Measurements from ENCODE around the gene LGALS7B.
"Not testable (repeated sequence)": the region's sequence is repeated elsewhere in the genome, so short reads cannot be mapped to it uniquely, and the experiment has no call there.

Gene LGALS7B

DNA sequence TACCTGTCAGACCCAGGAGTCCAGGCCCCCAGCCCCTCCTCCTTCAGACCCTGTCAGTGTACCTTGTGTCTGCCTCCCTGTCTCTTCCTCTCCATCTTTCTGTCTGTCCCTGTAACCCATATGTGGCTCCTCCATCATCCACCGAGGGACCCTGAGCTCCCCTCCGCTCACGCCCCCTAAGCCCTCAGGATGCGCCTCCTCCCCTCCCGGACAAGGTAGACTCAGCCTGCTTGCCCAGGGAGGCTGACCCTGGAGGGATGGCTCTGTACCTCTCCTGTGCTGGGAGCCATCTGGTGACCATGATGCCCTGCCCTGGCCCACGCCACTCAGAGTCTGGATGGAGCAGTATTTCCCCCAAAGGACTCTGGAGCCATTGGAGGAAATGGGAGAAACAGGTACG, 43.7 kb upstream of the LGALS7B start:
- Histone ChIP-seq H3K27me3 (ENCODE audit: insufficient read depth, low read length) (no peaks in the 10 kb centered on the region), H3K36me3 (ENCODE audit: insufficient read depth, low read length) (no peaks in the 10 kb centered on the region), H3K4me1 (ENCODE audit: insufficient read depth, low read length) (no peaks in the 10 kb centered on the region), H3K9ac (ENCODE audit: low read depth, low read length) (no peak overlapping the region), H3K4me3 (ENCODE audit: low read length) (no peak overlapping the region), H3K27ac (ENCODE audit: low read depth, low read length) (no peak overlapping the region), H3K9me3 (ENCODE audit: insufficient read depth, low read depth, low read length) (no peaks in the 10 kb centered on the region)
- 84% methylated on average over 7 of the region's 7 CpGs for WGBS

- not testable (repeated sequence) for H3K27me3 ChIP-seq (ENCODE audit: insufficient read depth, low read length); H3K36me3 ChIP-seq (ENCODE audit: insufficient read depth, low read length); H3K9me3 ChIP-seq (ENCODE audit: insufficient read depth, low read depth, low read length); H3K4me1 ChIP-seq (ENCODE audit: insufficient read depth, low read length); H3K27ac ChIP-seq (ENCODE audit: low read depth, low read length); H3K9ac ChIP-seq (ENCODE audit: low read depth, low read length); H3K4me3 ChIP-seq (ENCODE audit: low read length)
- WGBS = 87% methylated on average over 3 of the region's 3 CpGs
Observed at GRCh38 chr19:38753783-38754182, 35.2 kb upstream of the LGALS7B start.

DNA sequence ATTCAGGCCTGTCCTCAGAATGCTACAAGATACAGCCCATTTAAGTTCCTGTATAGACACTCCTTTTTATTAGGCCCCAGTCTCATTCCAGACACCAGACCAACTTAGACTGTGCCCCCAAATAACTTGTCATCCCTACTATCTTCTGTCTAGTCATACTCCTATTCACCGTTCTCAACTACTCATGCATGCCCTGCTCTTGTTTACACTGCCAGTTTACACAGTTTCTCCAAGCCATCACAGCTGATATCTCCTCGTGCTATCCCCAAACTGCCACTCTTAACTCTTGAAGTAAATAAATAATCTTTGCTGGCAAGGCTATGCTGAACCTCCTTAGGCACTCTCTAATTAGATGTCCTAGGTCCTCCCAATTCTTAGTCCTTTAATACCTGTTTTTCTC, 34.8 kb upstream of the LGALS7B start:
- not testable (repeated sequence) for H3K9me3 ChIP-seq (ENCODE audit: insufficient read depth, low read depth, low read length); H3K9ac ChIP-seq (ENCODE audit: low read depth, low read length); H3K36me3 ChIP-seq (ENCODE audit: insufficient read depth, low read length); H3K27me3 ChIP-seq (ENCODE audit: insufficient read depth, low read length); H3K27ac ChIP-seq (ENCODE audit: low read depth, low read length); H3K4me3 ChIP-seq (ENCODE audit: low read length); H3K4me1 ChIP-seq (ENCODE audit: insufficient read depth, low read length)
- WGBS = no CpG with 5 or more reads among the region's 2 CpGs

DNA sequence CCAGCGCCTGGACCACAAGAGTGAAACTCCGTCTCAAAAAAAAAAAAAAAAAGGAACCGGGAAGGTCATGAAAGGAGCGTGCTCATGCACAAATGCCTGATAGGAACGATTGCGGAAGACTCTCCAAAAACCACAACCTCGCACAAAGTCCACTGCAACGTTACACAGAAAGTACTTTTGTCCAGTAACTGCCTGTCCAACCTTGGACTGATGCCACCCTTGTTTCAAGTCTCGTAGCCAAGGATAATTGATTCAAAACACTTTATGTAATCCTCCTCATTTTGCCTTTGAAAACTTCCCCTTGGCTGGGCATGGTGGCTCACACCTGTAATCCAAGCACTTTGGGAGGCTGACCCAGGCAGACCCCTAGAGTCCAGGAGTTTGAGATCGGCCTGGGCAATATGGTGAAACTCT, 29.4 kb upstream of the LGALS7B start:
- Histone ChIP-seq H3K9me3 (ENCODE audit: insufficient read depth, low read depth, low read length) (no peaks in the 10 kb centered on the region), H3K27me3 (ENCODE audit: insufficient read depth, low read length) (no peaks in the 10 kb centered on the region), H3K4me3 (ENCODE audit: low read length) (no peak overlapping the region), H3K27ac (ENCODE audit: low read depth, low read length) (no peak overlapping the region), H3K9ac (ENCODE audit: low read depth, low read length) (no peak overlapping the region), H3K4me1 (ENCODE audit: insufficient read depth, low read length) (no peaks in the 10 kb centered on the region), H3K36me3 (ENCODE audit: insufficient read depth, low read length) (no peaks in the 10 kb centered on the region)
- 84% methylated on average over 10 of the region's 10 CpGs for WGBS

DNA sequence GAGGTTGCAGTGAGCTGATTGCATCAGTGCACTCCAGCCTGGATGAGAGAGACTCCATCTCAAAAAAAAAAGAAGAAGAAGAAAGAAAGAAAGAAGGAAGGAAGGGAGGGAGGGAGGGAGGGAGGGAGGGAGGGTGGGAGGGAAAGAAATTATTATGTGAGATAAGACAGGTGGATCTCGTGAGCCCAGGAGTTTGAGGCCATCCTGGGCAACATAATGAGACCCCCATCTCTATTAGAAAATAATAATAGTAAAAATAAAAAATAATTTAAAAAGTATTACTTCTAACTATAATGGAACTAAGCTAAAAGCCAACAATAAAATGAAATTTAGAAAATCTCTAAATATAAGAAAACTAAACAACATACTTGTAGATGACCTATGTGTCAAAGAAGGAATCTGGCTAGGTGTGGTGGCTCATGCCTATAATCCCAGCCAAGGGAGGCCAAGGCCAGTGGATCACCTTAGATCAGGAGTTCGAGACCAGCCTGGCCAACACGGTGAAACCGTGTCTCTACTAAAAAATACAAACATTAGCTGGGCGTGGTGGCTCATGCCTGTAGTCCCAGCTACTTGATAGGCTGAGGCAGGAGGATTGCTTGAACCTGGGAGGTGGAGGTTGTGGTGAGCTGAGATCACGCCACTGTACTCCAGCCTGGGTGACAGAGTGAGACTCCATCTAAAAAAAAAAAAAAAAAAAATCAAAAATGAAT, 28.0 kb upstream of the LGALS7B start:
- H3K4me3 ChIP-seq (ENCODE audit: low read length); H3K36me3 ChIP-seq (ENCODE audit: insufficient read depth, low read length); H3K9ac ChIP-seq (ENCODE audit: low read depth, low read length); H3K27me3 ChIP-seq (ENCODE audit: insufficient read depth, low read length); H3K4me1 ChIP-seq (ENCODE audit: insufficient read depth, low read length); H3K27ac ChIP-seq (ENCODE audit: low read depth, low read length); H3K9me3 ChIP-seq (ENCODE audit: insufficient read depth, low read depth, low read length): not testable (repeated sequence)
- 94% methylated on average over 4 of the region's 6 CpGs for WGBS

DNA sequence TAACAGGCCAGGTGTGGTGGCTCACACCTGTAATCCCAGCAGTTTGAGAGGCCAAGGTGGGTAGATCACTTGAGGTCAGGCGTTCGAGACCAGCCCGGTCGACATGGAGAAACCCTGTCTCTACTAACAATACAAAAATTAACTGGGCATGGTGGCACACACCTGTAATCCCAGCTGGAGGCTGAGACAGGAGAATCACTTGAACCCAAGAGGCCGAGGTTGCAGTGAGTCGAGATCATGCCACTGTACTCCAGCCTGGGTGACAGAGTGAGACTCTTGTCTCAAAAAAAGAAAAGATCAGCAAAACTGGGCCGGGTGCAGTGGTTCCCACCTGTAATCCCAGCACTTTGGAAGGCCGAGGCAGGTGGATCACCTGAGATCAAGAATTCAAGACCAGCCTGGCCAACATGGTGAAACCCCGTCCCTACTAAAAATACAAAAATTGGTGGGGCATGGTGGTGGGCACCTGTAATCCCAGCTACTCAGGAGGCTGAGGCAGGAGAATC, 27.1 kb upstream of the LGALS7B start:
- H3K4me1 ChIP-seq (ENCODE audit: insufficient read depth, low read length); H3K9me3 ChIP-seq (ENCODE audit: insufficient read depth, low read depth, low read length); H3K27me3 ChIP-seq (ENCODE audit: insufficient read depth, low read length); H3K9ac ChIP-seq (ENCODE audit: low read depth, low read length); H3K4me3 ChIP-seq (ENCODE audit: low read length); H3K36me3 ChIP-seq (ENCODE audit: insufficient read depth, low read length); H3K27ac ChIP-seq (ENCODE audit: low read depth, low read length): not testable (repeated sequence)
- WGBS = 93% methylated on average over 9 of the region's 9 CpGs

DNA sequence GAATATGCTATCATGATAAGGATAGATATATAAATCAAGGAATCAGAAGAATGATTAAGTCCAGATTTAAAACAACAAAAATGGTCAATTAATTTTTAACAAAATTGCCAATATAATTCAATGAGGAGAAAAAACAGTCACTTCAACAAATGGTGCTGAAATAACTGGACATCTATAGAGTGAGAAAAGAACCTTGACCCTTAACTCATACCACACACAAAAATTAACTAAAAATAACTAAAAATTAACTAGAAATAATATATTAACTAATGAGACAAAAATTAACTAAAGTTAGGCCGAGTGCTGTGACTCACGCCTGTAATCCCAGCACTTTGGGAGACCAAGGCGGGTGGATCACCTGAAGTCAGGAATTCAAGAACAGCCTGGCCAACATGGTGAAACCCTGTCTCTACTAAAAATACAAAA, 25.2 kb upstream of the LGALS7B start:
- Histone ChIP-seq H3K9me3 (ENCODE audit: insufficient read depth, low read depth, low read length) (no peaks in the 10 kb centered on the region), H3K27me3 (ENCODE audit: insufficient read depth, low read length) (no peaks in the 10 kb centered on the region), H3K4me1 (ENCODE audit: insufficient read depth, low read length) (no peaks in the 10 kb centered on the region), H3K4me3 (ENCODE audit: low read length) (no peak overlapping the region), H3K36me3 (ENCODE audit: insufficient read depth, low read length) (no peaks in the 10 kb centered on the region), H3K9ac (ENCODE audit: low read depth, low read length) (no peak overlapping the region), H3K27ac (ENCODE audit: low read depth, low read length) (no peak overlapping the region)
- WGBS = 98% methylated on average over 3 of the region's 3 CpGs

DNA sequence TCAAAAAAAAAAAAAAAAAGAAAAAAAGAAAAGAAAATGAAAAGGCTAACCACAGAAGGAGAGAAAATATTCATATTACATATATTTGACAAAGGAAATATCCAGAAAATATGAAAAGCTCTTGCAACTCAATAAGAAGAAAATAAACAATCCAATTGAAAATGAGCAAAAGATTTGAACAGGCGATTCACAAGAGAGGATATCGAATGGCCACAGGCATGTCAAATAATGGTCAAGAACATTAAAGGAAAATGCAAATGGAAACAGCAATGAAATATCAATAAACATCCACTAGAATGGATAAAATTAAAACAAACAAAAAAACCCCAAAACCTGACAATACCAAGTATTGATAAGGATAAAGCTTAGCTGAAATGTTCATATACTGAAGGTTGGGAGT, 23.8 kb upstream of the LGALS7B start:
- Histone ChIP-seq H3K9me3 (ENCODE audit: insufficient read depth, low read depth, low read length) (no peaks in the 10 kb centered on the region), H3K4me1 (ENCODE audit: insufficient read depth, low read length) (no peaks in the 10 kb centered on the region), H3K27me3 (ENCODE audit: insufficient read depth, low read length) (no peaks in the 10 kb centered on the region; the same call in 1 of the 2 replicates), H3K36me3 (ENCODE audit: insufficient read depth, low read length) (no peaks in the 10 kb centered on the region), H3K4me3 (ENCODE audit: low read length) (no peak overlapping the region), H3K27ac (ENCODE audit: low read depth, low read length) (no peak overlapping the region), H3K9ac (ENCODE audit: low read depth, low read length) (no peak overlapping the region)
- WGBS = 95% methylated on average over 2 of the region's 2 CpGs

GRCh38 chr19:38766276-38767047, 22.5 kb upstream of the LGALS7B start:
- Histone ChIP-seq H3K4me3 (ENCODE audit: low read length) (no peak overlapping the region), H3K4me1 (ENCODE audit: insufficient read depth, low read length) (no peaks in the 10 kb centered on the region), H3K27ac (ENCODE audit: low read depth, low read length) (no peak overlapping the region), H3K36me3 (ENCODE audit: insufficient read depth, low read length) (no peaks in the 10 kb centered on the region), H3K9me3 (ENCODE audit: insufficient read depth, low read depth, low read length) (no peaks in the 10 kb centered on the region), H3K9ac (ENCODE audit: low read depth, low read length) (no peak overlapping the region), H3K27me3 (ENCODE audit: insufficient read depth, low read length) (no peaks in the 10 kb centered on the region; the same call in 1 of the 2 replicates)
- 91% methylated on average over 10 of the region's 10 CpGs for WGBS

DNA sequence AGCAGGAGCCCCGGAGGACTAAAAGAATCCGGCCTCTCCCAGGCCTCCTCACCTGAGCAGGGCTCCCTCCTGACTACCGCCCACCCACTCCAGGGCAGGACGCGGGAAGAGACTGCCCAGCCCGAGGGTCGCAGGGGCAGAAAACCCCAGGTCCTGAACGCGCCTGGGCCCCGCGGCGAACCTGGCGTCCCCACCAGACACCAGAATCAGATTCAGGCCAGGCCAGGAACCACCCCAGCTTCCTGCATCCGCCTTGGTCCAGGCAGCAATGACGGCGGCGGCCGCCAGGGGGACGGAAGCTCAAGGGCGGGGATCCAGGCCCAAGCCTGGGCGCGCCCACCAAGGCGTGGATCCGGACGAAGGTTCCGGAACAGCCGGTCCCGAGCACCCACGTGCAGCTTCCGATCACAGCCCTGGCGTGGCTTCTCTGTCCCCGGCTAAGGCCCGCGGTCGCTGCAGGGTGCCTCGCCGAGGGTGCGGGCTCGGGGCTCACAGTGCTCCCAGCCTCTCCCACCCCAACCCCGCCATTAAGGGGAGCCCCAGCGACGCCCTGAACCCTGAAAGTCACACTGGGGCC, 19.3 kb upstream of the LGALS7B start:
- Histone ChIP-seq H3K27me3 (ENCODE audit: insufficient read depth, low read length) (no peaks in the 10 kb centered on the region; the same call in 1 of the 2 replicates), H3K4me1 (ENCODE audit: insufficient read depth, low read length) (no peaks in the 10 kb centered on the region), H3K27ac (ENCODE audit: low read depth, low read length) (no peak overlapping the region), H3K4me3 (ENCODE audit: low read length) (no peak overlapping the region), H3K9ac (ENCODE audit: low read depth, low read length) (0 out of 2 replicates have a peak overlapping the region, but pooled peaks have one; percentile 16), H3K9me3 (ENCODE audit: insufficient read depth, low read depth, low read length) (no peaks in the 10 kb centered on the region), H3K36me3 (ENCODE audit: insufficient read depth, low read length) (no peaks in the 10 kb centered on the region)
- WGBS = 66% methylated on average over 42 of the region's 42 CpGs

GRCh38 chr19:38770228-38770948, 18.6 kb upstream of the LGALS7B start:
- not testable (repeated sequence) for H3K9me3 ChIP-seq (ENCODE audit: insufficient read depth, low read depth, low read length); H3K9ac ChIP-seq (ENCODE audit: low read depth, low read length); H3K4me1 ChIP-seq (ENCODE audit: insufficient read depth, low read length); H3K27ac ChIP-seq (ENCODE audit: low read depth, low read length); H3K27me3 ChIP-seq (ENCODE audit: insufficient read depth, low read length); H3K36me3 ChIP-seq (ENCODE audit: insufficient read depth, low read length); H3K4me3 ChIP-seq (ENCODE audit: low read length)
- WGBS = 92% methylated on average over 20 of the region's 58 CpGs

Data from HUES64 (cell line).